Neuron (in vitro differentiated cells): ENCODE data around the gene PRPF6.

Source experiments
- H2AFZ ChIP-seq: one replicate; pipeline ENCODE4 v1.6.1; 2013; ENCODE audit warnings: low read depth, mild to moderate bottlenecking, inconsistent platforms, low read length, moderate library complexity
- H3K27me3 ChIP-seq: one replicate; pipeline ENCODE4 v1.6.1; 2013; ENCODE audit warnings: low read length; ENCODE audit not compliant: insufficient read depth
- H3K36me3 ChIP-seq: one replicate; pipeline ENCODE4 v1.6.1; 2013; ENCODE audit warnings: low read length; ENCODE audit not compliant: insufficient read depth
- H3K4me1 ChIP-seq: one replicate; pipeline ENCODE4 v1.6.1; 2013; ENCODE audit warnings: low read length; ENCODE audit not compliant: insufficient read depth
- H3K4me3 ChIP-seq: 2 replicates; pipeline ENCODE4 v1.5.1; 2013; ENCODE audit warnings: mild to moderate bottlenecking, low read length, moderate library complexity
- H3K9me3 ChIP-seq: one replicate; pipeline ENCODE4 v1.6.1; 2013; ENCODE audit warnings: low read length

Gene PRPF6

DNA sequence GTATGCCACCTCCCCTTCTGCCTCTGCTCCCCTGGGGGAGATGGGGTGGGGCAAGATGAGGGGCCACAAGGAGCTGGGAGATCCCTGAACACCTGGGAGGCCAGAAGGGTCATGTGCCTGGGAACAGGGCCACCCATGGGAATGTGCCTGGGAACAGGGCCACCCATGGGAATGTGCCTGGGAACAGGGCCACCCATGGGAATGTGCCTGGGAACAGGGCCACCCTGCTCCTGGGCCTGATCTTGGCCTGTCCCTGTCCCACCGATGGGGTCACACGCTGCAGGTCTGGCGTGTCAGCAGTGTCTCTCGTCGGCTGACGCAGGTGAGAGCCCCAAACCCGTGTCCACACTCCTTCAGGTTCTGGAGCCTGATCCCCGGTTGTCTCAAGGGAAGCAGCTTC lies 94.0 kb downstream of the PRPF6 start:
- H3K4me3 ChIP-seq = no peak overlapping the region
- H3K4me1 ChIP-seq = peaks cover 18% of the 10 kb centered on the region
- H3K27me3 ChIP-seq = no peaks in the 10 kb centered on the region
- peaks cover 9% of the 10 kb centered on the region for H3K36me3 ChIP-seq
- no peak overlapping the region for H2AFZ ChIP-seq
- no peaks in the 10 kb centered on the region for H3K9me3 ChIP-seq

DNA sequence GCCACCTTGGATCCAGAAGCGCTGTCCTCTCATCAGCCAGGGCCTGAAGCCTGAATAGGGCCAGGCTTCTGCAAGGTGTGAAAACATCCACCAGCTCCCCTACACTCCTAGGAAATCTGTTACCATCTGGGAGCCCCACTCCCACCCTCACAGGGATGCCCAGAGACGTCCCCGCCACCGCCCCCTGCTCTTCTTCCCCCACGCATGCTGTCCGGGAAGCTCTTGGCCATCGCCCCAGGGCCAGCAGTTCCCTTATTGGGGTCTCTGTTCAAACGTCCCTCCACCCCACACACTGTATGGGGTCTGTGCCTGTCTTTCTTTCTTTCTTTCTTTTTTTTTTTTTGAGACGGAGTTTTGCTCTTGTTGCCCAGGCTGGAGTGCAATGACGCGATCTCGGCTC lies 94.6 kb downstream of the PRPF6 start:
- no peaks in the 10 kb centered on the region for H3K27me3 ChIP-seq
- peaks cover 9% of the 10 kb centered on the region for H3K36me3 ChIP-seq
- no peak overlapping the region for H3K4me3 ChIP-seq
- H3K9me3 ChIP-seq = no peaks in the 10 kb centered on the region
- peaks cover 24% of the 10 kb centered on the region for H3K4me1 ChIP-seq
- no peak overlapping the region for H2AFZ ChIP-seq

- no peak overlapping the region for H2AFZ ChIP-seq
- peaks cover 30% of the 10 kb centered on the region for H3K4me1 ChIP-seq
- no peak overlapping the region for H3K4me3 ChIP-seq
- no peaks in the 10 kb centered on the region for H3K27me3 ChIP-seq
- H3K36me3 ChIP-seq = peaks cover 9% of the 10 kb centered on the region
- no peaks in the 10 kb centered on the region for H3K9me3 ChIP-seq
Measured at GRCh38 chr20:64076061-64076997, 95.4 kb downstream of the PRPF6 start.

GRCh38 chr20:64077094-64077493 lies 96.2 kb downstream of the PRPF6 start:
- Histone ChIP-seq H3K9me3 (no peaks in the 10 kb centered on the region), H3K4me1 (peaks cover 38% of the 10 kb centered on the region), H3K27me3 (no peaks in the 10 kb centered on the region), H3K4me3 (no peak overlapping the region), H2AFZ (no peak overlapping the region), H3K36me3 (peaks cover 2% of the 10 kb centered on the region)

GRCh38 chr20:64077541-64077875 lies 96.6 kb downstream of the PRPF6 start:
- Histone ChIP-seq H3K4me1 (peaks cover 42% of the 10 kb centered on the region), H3K36me3 (no peaks in the 10 kb centered on the region), H3K4me3 (no peak overlapping the region), H2AFZ (no peak overlapping the region), H3K27me3 (no peaks in the 10 kb centered on the region), H3K9me3 (no peaks in the 10 kb centered on the region)

DNA sequence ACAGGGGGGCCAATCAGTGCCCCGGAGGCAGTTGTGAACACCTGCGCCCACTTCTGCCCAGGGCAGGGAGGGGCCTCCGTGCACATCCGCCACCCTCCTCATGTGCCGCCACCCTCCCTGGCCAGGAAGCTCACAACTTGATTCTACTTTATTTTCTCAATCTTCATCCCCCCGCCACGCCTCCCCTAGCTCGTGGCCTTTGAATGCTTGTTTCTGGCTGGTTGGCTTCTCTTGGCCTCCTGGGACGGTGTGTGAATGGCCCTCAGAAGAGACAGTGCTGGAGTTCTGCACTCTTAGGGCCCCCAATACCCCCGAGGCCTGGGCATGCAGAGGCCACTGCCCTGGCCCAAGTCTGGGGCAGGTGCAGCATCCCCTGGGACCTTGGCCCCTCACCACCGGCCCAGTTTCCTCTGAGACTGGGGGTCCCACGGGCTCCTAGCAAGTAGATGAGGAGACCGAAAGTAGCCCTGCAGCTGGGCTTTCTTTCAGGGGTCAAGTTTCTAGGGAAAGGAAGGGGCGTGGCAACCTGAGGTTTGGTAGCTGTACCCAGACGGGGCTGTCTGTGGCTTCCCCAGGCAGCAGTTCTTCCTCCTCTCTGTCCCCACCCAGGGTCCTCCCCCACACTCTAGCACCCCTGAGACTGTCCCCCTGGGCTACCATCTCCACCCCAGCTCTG lies 97.1 kb downstream of the PRPF6 start:
- Histone ChIP-seq H3K4me1 (peaks cover 47% of the 10 kb centered on the region), H2AFZ (no peak overlapping the region), H3K4me3 (no peak overlapping the region), H3K27me3 (peaks cover 3% of the 10 kb centered on the region), H3K36me3 (no peaks in the 10 kb centered on the region), H3K9me3 (no peaks in the 10 kb centered on the region)

DNA sequence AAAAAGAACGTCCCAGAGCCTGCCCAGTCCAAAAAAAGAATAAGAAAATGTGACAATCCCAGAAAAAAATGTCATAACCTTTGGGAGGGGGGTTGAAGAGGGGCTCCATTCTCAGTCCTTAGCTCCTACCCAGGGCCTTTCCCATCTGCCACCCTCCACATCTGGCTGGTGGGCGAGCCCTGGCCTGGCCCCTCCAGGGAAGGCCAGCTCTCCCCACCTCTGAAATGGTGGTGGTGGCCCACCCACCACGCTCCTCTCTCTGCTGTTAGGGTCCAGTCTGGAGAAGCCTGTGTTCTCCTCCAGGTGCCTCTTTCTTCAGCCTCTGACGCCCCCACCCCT lies 98.0 kb downstream of the PRPF6 start:
- Histone ChIP-seq H3K9me3 (no peaks in the 10 kb centered on the region), H3K4me1 (peaks cover 54% of the 10 kb centered on the region), H3K36me3 (no peaks in the 10 kb centered on the region), H3K4me3 (peak overlapping the region; percentile 54), H2AFZ (peak overlapping the region; percentile 66), H3K27me3 (peaks cover 10% of the 10 kb centered on the region)

DNA sequence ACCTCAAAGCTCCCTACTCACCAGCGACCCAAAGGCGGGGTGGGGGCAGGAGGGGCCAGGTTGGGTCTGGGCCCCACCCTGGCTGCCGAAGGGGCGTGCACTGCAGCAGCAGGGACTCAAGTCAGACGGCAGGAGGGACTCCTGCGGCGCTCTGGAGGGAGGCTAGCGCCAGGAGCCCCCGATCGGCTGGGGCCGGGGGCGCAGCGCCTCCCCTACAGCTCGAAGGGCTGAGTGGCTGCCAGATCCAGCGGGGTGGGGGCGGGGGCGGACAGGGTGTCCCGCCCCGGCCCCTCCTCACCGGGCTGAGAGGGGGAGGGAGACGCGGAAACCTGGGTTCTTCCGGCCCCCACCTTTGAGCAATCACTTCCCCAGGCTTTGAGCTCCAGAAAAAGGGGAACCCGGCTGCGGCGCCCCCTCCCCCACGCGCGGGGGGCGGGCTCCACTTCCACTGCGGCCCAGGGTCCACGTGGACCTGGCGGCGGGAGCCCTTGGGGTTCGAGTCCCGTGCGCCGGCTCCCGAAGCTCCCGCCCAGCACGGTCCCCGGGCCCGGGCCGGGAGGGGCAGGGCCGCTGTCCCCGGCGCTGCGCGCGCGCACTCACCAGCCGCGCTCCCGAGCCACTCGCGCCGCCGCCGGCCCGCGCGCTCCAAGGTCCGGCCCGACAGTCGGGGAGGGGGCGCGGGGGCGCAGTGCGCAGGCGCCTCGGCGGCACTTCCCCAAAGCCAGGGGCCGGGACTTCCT lies 98.5 kb downstream of the PRPF6 start, which contains the start of gene RGS19:
RGS19 (minus strand) TSS at position 246 of the 740 bp plus-strand sequence. CDS start 2,632 bp downstream, outside the sequence.
- peak within 1 kb of the TSS; percentile 66 for H2AFZ ChIP-seq
- H3K4me3 ChIP-seq = peak within 1 kb of the TSS; percentile 54
- H3K9me3 ChIP-seq = no peaks in the 10 kb centered on the region
- no peaks in the 10 kb centered on the region for H3K36me3 ChIP-seq
- H3K4me1 ChIP-seq = peaks cover 58% of the 10 kb centered on the region
- peaks cover 15% of the 10 kb centered on the region for H3K27me3 ChIP-seq

DNA sequence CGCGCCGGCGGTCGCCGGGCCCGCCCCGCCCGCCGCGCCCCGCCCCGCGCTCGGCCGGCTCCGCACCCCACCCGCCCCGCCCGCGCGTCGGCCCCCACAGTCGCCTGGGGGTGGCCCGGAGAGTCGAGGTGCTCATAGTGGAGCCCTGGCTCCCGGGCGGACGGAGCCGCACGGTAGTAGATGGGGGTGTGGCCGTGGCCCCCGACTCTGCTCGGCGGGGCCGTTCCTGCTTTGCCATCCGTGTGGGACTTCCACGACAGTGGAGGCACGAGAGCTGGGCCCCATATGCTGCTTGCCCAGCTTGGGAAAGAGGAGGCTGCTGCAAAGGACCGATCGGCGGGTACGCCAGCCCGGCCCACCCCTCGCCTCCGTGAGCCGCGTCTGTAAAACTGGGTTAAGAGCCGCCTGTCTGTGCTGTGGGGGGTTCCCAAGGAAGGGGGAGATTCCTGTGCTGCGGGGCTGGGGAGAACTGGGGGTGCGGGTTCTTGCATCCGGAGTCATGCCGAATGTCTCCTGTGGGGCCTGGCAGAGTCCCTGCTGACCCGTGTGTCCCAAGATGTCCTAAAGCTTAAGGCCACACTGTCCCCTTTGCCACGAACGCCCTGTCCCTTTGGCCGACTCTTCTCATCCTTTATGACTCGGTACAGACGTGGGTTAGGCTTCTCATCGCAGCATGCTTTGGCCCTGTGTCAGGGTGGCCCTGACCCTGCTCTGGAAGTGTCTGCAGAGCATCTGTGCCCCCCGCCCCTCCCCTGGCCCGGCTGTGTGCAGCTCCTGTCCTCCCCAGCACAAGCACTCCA lies 99.3 kb downstream of the PRPF6 start, which contains the start of gene OPRL1:
OPRL1 (plus strand) TSS at position 70 of the 800 bp plus-strand sequence. CDS start 12,639 bp downstream, outside the sequence.
- H3K27me3 ChIP-seq = peaks cover 23% of the 10 kb centered on the region
- H3K9me3 ChIP-seq = no peaks in the 10 kb centered on the region
- no peaks in the 10 kb centered on the region for H3K36me3 ChIP-seq
- H3K4me3 ChIP-seq = peak within 1 kb of the TSS; percentile 54
- H3K4me1 ChIP-seq = peaks cover 63% of the 10 kb centered on the region
- peak within 1 kb of the TSS; percentile 66 for H2AFZ ChIP-seq

DNA sequence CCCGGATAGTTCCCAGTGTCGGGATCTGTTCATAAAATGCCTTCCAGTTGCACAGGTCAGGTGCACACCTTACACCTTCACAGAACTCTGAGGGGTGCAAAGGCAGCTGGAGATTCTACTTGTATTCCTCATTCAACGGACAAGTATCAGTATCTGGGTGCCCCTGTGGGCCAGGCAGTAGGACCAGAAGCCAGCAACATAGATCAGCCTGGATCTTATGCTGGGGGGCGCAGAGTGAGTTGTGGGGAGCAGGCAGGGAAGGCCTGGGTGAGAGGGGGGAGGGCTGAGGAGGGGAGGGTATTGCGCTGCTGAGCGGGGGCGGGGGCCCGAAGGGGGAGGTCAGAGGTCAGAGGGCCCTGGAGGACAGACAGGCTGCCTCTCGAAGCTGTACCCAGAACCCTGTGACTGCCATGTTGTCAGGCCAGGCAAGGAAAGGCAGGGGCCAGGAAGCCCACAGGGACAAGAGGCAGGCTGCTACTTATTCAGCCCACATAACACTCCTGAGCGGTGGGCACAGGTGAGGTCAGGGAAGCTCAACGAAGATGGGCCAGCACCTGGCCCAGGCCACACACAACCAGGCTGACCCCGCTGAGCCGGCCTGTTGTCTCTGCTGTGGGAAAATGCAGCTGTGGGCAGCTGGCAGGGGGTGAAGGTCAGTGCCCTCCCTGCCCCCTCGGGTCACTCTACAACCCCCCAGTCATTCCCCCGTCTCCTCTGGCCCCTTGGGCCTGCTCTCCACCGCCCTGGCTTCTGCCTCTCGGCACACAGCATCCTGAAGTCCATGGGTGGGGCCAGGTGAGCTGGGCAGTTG lies 100.1 kb downstream of the PRPF6 start:
- H3K27me3 ChIP-seq = peaks cover 31% of the 10 kb centered on the region
- no peak overlapping the region for H2AFZ ChIP-seq
- H3K4me1 ChIP-seq = peaks cover 63% of the 10 kb centered on the region
- peaks cover 5% of the 10 kb centered on the region for H3K9me3 ChIP-seq
- H3K36me3 ChIP-seq = no peaks in the 10 kb centered on the region
- peak overlapping the region; percentile 54 for H3K4me3 ChIP-seq

GRCh38 chr20:64081624-64081964 lies 100.7 kb downstream of the PRPF6 start:
- H2AFZ ChIP-seq = no peak overlapping the region
- no peaks in the 10 kb centered on the region for H3K36me3 ChIP-seq
- H3K4me1 ChIP-seq = peaks cover 63% of the 10 kb centered on the region
- H3K9me3 ChIP-seq = peaks cover 8% of the 10 kb centered on the region
- H3K4me3 ChIP-seq = no peak overlapping the region
- H3K27me3 ChIP-seq = peaks cover 36% of the 10 kb centered on the region
